RWPE2 (cell line): Measurements from ENCODE around the gene PACSIN2.

Experiments used
- ATAC-seq: fragments of 200-7000 bp; cut with Tn5 transposase; 3 replicates; pipeline ENCODE4 v1.9.1; 2021; ENCODE audit warnings: low read depth
- DNase-seq: peaks from one replicate; pipeline ENCODE4 v3.0.0-alpha.2; 2020; ENCODE audit warnings: low spot score
- H3K27ac ChIP-seq: fragments of 450-650 bp; 2 replicates; pipeline ENCODE4 v1.5.1; 2017; ENCODE audit warnings: mild to moderate bottlenecking; ENCODE audit not compliant: poor library complexity, severe bottlenecking
- H3K27me3 ChIP-seq: fragments of 250-450 bp; sonication (Bioruptor Pico); 2 replicates; pipeline ENCODE4 v1.5.1; 2021; ENCODE audit warnings: mild to moderate bottlenecking, moderate library complexity; ENCODE audit not compliant: insufficient read depth, poor library complexity, severe bottlenecking
- H3K36me3 ChIP-seq: fragments of 250-450 bp; sonication (Bioruptor Pico); 2 replicates; pipeline ENCODE4 v1.5.1; 2020; ENCODE audit warnings: low read depth, mild to moderate bottlenecking, moderate library complexity
- H3K4me1 ChIP-seq: fragments of 250-450 bp; sonication (Bioruptor Pico); 2 replicates; pipeline ENCODE4 v1.5.1; 2021; ENCODE audit warnings: mild to moderate bottlenecking, moderate library complexity; ENCODE audit not compliant: insufficient read depth, poor library complexity, severe bottlenecking
- H3K4me3 ChIP-seq: fragments of 250-450 bp; sonication (Bioruptor Pico); 2 replicates; pipeline ENCODE4 v1.5.1; 2021; ENCODE audit warnings: mild to moderate bottlenecking, moderate library complexity; ENCODE audit not compliant: severe bottlenecking
- H3K9me3 ChIP-seq: fragments of 250-450 bp; sonication (Bioruptor Pico); 2 replicates; pipeline ENCODE4 v1.5.1; 2021; ENCODE audit warnings: mild to moderate bottlenecking, moderate library complexity; ENCODE audit not compliant: severe bottlenecking
- TF ChIP-seq, protein P1 (sequence below): fragments of 450-650 bp; IDR thresholded peaks from one replicate; pipeline ENCODE4 v1.5.1; 2017; ENCODE audit warnings: mild to moderate bottlenecking, moderate library complexity; ENCODE audit not compliant: poor library complexity, severe bottlenecking

Gene PACSIN2

DNA sequence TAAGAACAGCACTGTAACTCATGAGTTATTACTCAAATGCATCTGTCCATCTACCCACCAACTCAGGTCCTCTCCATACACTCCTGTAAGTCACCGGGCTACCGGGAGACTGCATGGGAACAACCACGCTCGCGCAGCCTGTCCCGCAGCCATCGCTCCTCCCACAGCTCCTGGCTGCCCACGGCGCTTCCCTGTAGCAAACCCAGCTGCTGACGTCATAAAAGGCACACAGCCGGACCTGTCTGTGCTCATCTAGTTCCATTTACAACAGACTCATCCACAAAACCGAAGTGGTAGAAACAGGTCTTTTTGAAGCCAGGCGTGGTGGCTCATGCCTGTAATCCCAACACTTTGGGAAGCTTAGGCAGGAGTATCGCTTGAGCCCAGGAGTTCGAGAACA, 23.4 kb upstream of the PACSIN2 start:
- Histone ChIP-seq H3K4me1 (no peaks in the 10 kb centered on the region), H3K27ac (no peak overlapping the region), H3K9me3 (no peaks in the 10 kb centered on the region), H3K36me3 (no peaks in the 10 kb centered on the region), H3K27me3 (no peaks in the 10 kb centered on the region), H3K4me3 (no peak overlapping the region)
- DNase-seq (no peak), ATAC-seq (no peak)
- TF ChIP-seq, protein P1, sequence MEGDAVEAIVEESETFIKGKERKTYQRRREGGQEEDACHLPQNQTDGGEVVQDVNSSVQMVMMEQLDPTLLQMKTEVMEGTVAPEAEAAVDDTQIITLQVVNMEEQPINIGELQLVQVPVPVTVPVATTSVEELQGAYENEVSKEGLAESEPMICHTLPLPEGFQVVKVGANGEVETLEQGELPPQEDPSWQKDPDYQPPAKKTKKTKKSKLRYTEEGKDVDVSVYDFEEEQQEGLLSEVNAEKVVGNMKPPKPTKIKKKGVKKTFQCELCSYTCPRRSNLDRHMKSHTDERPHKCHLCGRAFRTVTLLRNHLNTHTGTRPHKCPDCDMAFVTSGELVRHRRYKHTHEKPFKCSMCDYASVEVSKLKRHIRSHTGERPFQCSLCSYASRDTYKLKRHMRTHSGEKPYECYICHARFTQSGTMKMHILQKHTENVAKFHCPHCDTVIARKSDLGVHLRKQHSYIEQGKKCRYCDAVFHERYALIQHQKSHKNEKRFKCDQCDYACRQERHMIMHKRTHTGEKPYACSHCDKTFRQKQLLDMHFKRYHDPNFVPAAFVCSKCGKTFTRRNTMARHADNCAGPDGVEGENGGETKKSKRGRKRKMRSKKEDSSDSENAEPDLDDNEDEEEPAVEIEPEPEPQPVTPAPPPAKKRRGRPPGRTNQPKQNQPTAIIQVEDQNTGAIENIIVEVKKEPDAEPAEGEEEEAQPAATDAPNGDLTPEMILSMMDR, result no peak

- DNase-seq, result no peak
- no peak overlapping the region for H3K4me3 ChIP-seq
Observed at GRCh38 chr22:43036282-43036829, 21.4 kb upstream of the PACSIN2 start.

GRCh38 chr22:43035250-43035649, 20.3 kb upstream of the PACSIN2 start:
- ATAC-seq, result no peak
- TF ChIP-seq, protein P1, result no peak
- no peaks in the 10 kb centered on the region for H3K4me1 ChIP-seq

More at GRCh38 chr22:43036282-43036829, 21.4 kb upstream of the PACSIN2 start:
- Histone ChIP-seq H3K9me3 (no peaks in the 10 kb centered on the region), H3K27me3 (no peaks in the 10 kb centered on the region), H3K4me1 (no peaks in the 10 kb centered on the region), H3K27ac (no peak overlapping the region), H3K36me3 (no peaks in the 10 kb centered on the region)
- 0 out of 3 replicates have a peak, but pooled peaks have one; percentile 22 for ATAC-seq
- TF ChIP-seq, protein P1, result no peak

DNA sequence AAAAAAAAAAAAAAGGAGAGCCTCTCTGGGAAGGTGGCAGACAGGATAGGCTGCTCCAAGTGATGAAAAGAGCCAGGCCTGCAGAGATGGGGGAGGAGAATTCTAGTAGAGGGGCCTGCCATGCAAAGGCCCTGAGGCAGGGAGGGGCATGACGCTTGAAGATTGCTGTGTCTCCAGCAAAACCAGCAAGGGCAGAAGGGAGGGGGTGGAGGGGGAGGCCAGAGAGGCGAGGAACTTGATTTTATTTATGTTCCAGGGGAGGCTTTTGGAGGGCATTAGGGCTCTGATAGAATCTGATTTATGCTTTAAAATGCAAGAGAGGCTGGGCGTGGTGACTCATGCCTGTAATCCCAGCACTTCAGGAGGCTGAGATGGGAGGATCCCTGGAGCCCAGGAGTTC, 16.7 kb upstream of the PACSIN2 start:
- Histone ChIP-seq H3K4me3 (no peak overlapping the region), H3K27me3 (no peaks in the 10 kb centered on the region), H3K36me3 (no peaks in the 10 kb centered on the region), H3K4me1 (no peaks in the 10 kb centered on the region), H3K9me3 (no peaks in the 10 kb centered on the region), H3K27ac (no peak overlapping the region)
- ATAC-seq (no peak), DNase-seq (no peak)
- TF ChIP-seq, protein P1, result no peak

More at GRCh38 chr22:43035250-43035649, 20.3 kb upstream of the PACSIN2 start:
- Histone ChIP-seq H3K36me3 (no peaks in the 10 kb centered on the region), H3K27me3 (no peaks in the 10 kb centered on the region), H3K9me3 (no peaks in the 10 kb centered on the region), H3K4me3 (no peak overlapping the region), H3K27ac (no peak overlapping the region)
- DNase-seq, result no peak

GRCh38 chr22:43018615-43019014, 3.7 kb upstream of the PACSIN2 start:
- DNase-seq (no peak), ATAC-seq (no peak)
- TF ChIP-seq, protein P1, result no peak
- H3K4me1 ChIP-seq, result peaks cover 13% of the 10 kb centered on the region
- no peaks in the 10 kb centered on the region for H3K36me3 ChIP-seq
- H3K4me3 ChIP-seq, result no peak overlapping the region
- no peaks in the 10 kb centered on the region for H3K9me3 ChIP-seq
- H3K27me3 ChIP-seq, result no peaks in the 10 kb centered on the region
- no peak overlapping the region for H3K27ac ChIP-seq
